HepG2 (cell line): ENCODE data around the gene SNX2. TPM values are rescaled to one million over a fixed set of nuclear protein-coding genes. Genes with fewer than 3 reads are reported as not detected.

Experiments
- ATAC-seq: fragments of 200-7000 bp; cut with Tn5 transposase; 3 replicates; pipeline ENCODE4 v1.9.1; 2020; ENCODE audit warnings: mild to moderate bottlenecking, moderate library complexity
- BruUV-seq: library from RNA; stranded (reverse); fragments of 400-500 nt; replicated peaks from 2 replicates; lab custom pipeline; 2021; lab: Mats Ljungman, UMichigan
- CTCF ChIA-PET: fragments of 300-600 bp; formaldehyde crosslinking; extraction: SDS; loops from one replicate; lab custom pipeline; 2021; ENCODE audit warnings: low total read pairs, inconsistent platforms, low intra/inter-chr PET ratio; lab: Yijun Ruan, JAX
- POLR2A ChIA-PET: fragments of 350-600 bp; sonication (Branson Sonifier 250); formaldehyde crosslinking; loops from one replicate; lab custom pipeline; 2020; ENCODE audit warnings: antibody characterized with exemption, inconsistent platforms; lab: Yijun Ruan, JAX
- DNase-seq: peaks from one replicate; pipeline ENCODE4 v3.0.0-alpha.2; 2015; ENCODE audit warnings: low spot score
- FAIRE-seq: peaks from 3 replicates; lab custom pipeline; 2011; peaks lifted over from hg19 to GRCh38; lab: Jason Lieb, UNC
- H2AFZ ChIP-seq: one replicate; pipeline ENCODE4 v1.6.1; 2011; ENCODE audit warnings: low read length, inconsistent platforms
- H3K27ac ChIP-seq: fragments of 300-600 bp; 3 replicates; pipeline ENCODE4 v1.8.0; 2011; ENCODE audit warnings: mixed run types, mild to moderate bottlenecking, mixed read lengths, low read length, inconsistent platforms; ENCODE audit not compliant: insufficient read depth; ENCODE audit errors: extremely low read length
- H3K27me3 ChIP-seq, 2 experiments: fragments of 200-600 bp in 1 of 2; 2 replicates in 1 of 2; 3 replicates in 1 of 2; pipeline versions ENCODE4 v1.6.0 to v1.8.0; 2011; ENCODE audit warnings: low read length in 2 of 2, mild to moderate bottlenecking in 2 of 2, moderate library complexity in 2 of 2, inconsistent platforms in 1 of 2; ENCODE audit not compliant: insufficient read depth in 2 of 2, control insufficient read depth in 1 of 2
- H3K36me3 ChIP-seq, 2 experiments: fragments of 200-600 bp in 1 of 2; replicated peaks in 1 of 2; 2 replicates in 1 of 2; 3 replicates in 1 of 2; pipeline versions ENCODE4 v1.5.1 to v1.8.0; 2011; ENCODE audit warnings: low read length in 2 of 2, inconsistent platforms in 1 of 2; ENCODE audit not compliant: insufficient read depth in 2 of 2, control insufficient read depth in 1 of 2
- H3K4me1 ChIP-seq: 2 replicates; pipeline ENCODE4 v1.5.1; 2012; ENCODE audit warnings: low read length, inconsistent platforms; ENCODE audit not compliant: insufficient read depth
- H3K4me2 ChIP-seq: 2 replicates; pipeline ENCODE4 v1.6.0; 2011; ENCODE audit warnings: low read depth, low read length, inconsistent platforms
- H3K4me3 ChIP-seq, 3 experiments: fragments of 200-600 bp in 1 of 3; sonication (generic), shearing (Covaris generic) in 1 of 3; replicated peaks in 1 of 3; 2 replicates each; pipeline ENCODE4 v1.5.1; 2011 to 2016; ENCODE audit warnings: low read length in 3 of 3, inconsistent platforms in 2 of 3, low read depth in 2 of 3, mild to moderate bottlenecking in 2 of 3, control low read depth in 1 of 3, mixed read lengths in 1 of 3; ENCODE audit not compliant: insufficient read depth in 1 of 3
- H3K79me2 ChIP-seq: one replicate; pipeline ENCODE4 v1.6.1; 2011; ENCODE audit warnings: low read length, inconsistent platforms; ENCODE audit not compliant: insufficient read depth
- H3K9ac ChIP-seq: 2 replicates; pipeline ENCODE4 v1.6.0; 2011; ENCODE audit warnings: mild to moderate bottlenecking, low read depth, low read length, inconsistent platforms; ENCODE audit not compliant: insufficient read depth
- H3K9me3 ChIP-seq: 2 replicates; pipeline ENCODE4 v1.5.1; 2012; ENCODE audit warnings: mild to moderate bottlenecking, low read length
- H4K20me1 ChIP-seq: 2 replicates; pipeline ENCODE4 v1.6.0; 2011; ENCODE audit warnings: inconsistent platforms, mild to moderate bottlenecking, low read length, moderate library complexity; ENCODE audit not compliant: insufficient read depth
- HDAC2 ChIP-seq: sonication (generic); formaldehyde crosslinking; IDR thresholded peaks from 2 replicates; pipeline ENCODE4 v1.4.0; 2020; ENCODE audit warnings: missing genetic modification reagents
- NFE2L1 ChIP-seq: sonication (generic); formaldehyde crosslinking; IDR thresholded peaks from 2 replicates; pipeline ENCODE4 v1.4.0; 2020; ENCODE audit warnings: missing genetic modification reagents, mild to moderate bottlenecking, borderline replicate concordance
- TBL1XR1 ChIP-seq: fragments of 150-350 bp; IDR thresholded peaks from 2 replicates; pipeline ENCODE4 v1.6.1; 2014; ENCODE audit warnings: borderline replicate concordance, low read length; ENCODE audit not compliant: partially characterized antibody
- TBX3 ChIP-seq: fragments of 450-650 bp; IDR thresholded peaks from 2 replicates; pipeline ENCODE4 v1.6.1; 2017; ENCODE audit warnings: antibody characterized with exemption, mild to moderate bottlenecking, inconsistent platforms, borderline replicate concordance
- WGBS: methylation state at CpG from one replicate; pipeline ENCODE4 v1.1.6; 2017; ENCODE audit warnings: low lambda C conversion rate; 5-methylcytosine and 5-hydroxymethylcytosine counted together
- in situ Hi-C: cut with HindIII; loops from 2 replicates; pipeline ENCODE4 v1.10.0; 2017; ENCODE audit warnings: low pct_unique_long_range_greater_than_20kb; ENCODE audit not compliant: extremely low pct_ligation_motif_present
- intact Hi-C: fragments of 100-400 bp; cut with micrococcal nuclease; formaldehyde crosslinking; loops from one replicate; pipeline ENCODE4 v1.10.0; 2022; ENCODE audit not compliant: unreplicated experiment
- polyA plus RNA-seq, 8 experiments: library from polyadenylated mRNA; depleted of rRNA in 3 of 8; stranded (reverse) in 7 of 8; unstranded in 1 of 8; fragments of >200 nt; fragmentation: Illumina TruSeq in 4 of 8; extraction: Trizol in 4 of 8; gene quantifications; 2 replicates each; pipeline versions ENCODE4 v1.2.1 to v1.2.3, GENCODE V29; 2011 to 2016; ENCODE audit warnings: low read depth in 4 of 8, missing spikeins in 1 of 8, mixed read lengths in 1 of 8; ENCODE audit not compliant: insufficient read depth in 1 of 8
- total RNA-seq, 5 experiments: library from RNA; depleted of rRNA; stranded (reverse); fragments of >200 nt; fragmentation: Illumina TruSeq; extraction: Trizol; gene quantifications; 2 replicates each; pipeline ENCODE4 v1.2.3, GENCODE V29; 2016; ENCODE audit warnings: low read depth in 1 of 5
- TF ChIP-seq, protein P1 (sequence below): sonication (generic); formaldehyde crosslinking; IDR thresholded peaks from 2 replicates; pipeline ENCODE4 v1.4.0; 2020; ENCODE audit warnings: missing genetic modification reagents
- TF ChIP-seq, protein P2 (sequence below), 2 experiments: sonication (generic) in 1 of 2; formaldehyde crosslinking in 1 of 2; IDR thresholded peaks; 2 replicates each; pipeline versions ENCODE4 v1.4.0 to v1.6.1; 2016 to 2020; ENCODE audit warnings: borderline replicate concordance in 1 of 2, low read depth in 1 of 2, mild to moderate bottlenecking in 1 of 2, missing genetic modification reagents in 1 of 2

Gene SNX2
- total and polyA plus RNA-seq, 2 of the 13 experiments (the other 11 are each of a cell fraction or from before 2014, with no cell fraction given): 26.4 to 78.8 TPM

DNA sequence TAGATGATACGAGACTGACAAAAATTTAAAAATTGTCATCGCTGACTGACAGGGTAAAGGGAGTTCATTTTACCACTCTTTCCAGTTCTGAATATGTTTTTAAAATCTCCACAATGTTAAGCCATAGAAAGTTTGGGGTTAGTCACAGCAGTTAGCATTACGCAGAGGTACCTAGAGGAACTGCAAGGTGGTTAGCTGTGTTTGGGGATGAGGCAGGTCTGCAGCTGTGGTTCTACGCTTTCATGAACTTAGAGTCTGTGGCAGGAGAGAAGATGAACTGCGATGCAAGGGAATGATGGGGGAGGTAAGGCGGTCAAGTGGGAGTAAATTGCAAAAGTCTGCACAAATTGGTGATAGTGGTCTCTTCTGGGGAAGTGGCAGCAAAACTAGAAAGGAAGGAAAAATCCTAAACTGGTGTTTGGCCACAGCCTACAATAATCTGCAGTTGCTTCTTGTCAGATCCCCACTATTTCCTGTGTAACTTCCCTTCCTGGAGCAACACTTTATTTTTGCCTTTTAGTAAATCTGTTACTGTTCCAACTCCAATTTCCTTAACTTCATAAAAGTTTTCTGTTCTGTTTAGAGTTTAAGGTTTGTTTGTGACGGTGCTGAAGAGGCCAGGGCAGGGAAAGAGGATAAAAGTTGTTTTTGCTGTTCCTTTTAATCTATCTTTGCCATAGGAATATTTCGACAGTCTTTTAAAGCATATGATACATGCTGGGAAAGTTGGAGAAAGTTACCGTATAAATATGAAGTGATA, 38.6 kb upstream of the SNX2 start:
- no peak for ATAC-seq
- POLR2A ChIA-PET: no interaction called here
- no peak for DNase-seq
- no peak overlapping the region for H3K4me2 ChIP-seq
- no peaks in the 10 kb centered on the region for H4K20me1 ChIP-seq
- CTCF ChIA-PET: no interaction called here
- in situ Hi-C loops (no loop called here), intact Hi-C loops (no loop called here)
- WGBS: 39% methylated on average over 9 of the region's 9 CpGs
- H3K79me2 ChIP-seq: no peaks in the 10 kb centered on the region
- no peaks in the 10 kb centered on the region; a peak in 1 of 5 replicates for H3K27me3 ChIP-seq
- no TSS peak for BruUV-seq
- H3K36me3 ChIP-seq: no peaks in the 10 kb centered on the region
- no peak overlapping the region for H3K27ac ChIP-seq
- no peaks in the 10 kb centered on the region for H3K9me3 ChIP-seq
- H3K9ac ChIP-seq: no peak overlapping the region
- no peak overlapping the region for H3K4me3 ChIP-seq
- H3K4me1 ChIP-seq: no peaks in the 10 kb centered on the region
- TF ChIP-seq, protein P1, sequence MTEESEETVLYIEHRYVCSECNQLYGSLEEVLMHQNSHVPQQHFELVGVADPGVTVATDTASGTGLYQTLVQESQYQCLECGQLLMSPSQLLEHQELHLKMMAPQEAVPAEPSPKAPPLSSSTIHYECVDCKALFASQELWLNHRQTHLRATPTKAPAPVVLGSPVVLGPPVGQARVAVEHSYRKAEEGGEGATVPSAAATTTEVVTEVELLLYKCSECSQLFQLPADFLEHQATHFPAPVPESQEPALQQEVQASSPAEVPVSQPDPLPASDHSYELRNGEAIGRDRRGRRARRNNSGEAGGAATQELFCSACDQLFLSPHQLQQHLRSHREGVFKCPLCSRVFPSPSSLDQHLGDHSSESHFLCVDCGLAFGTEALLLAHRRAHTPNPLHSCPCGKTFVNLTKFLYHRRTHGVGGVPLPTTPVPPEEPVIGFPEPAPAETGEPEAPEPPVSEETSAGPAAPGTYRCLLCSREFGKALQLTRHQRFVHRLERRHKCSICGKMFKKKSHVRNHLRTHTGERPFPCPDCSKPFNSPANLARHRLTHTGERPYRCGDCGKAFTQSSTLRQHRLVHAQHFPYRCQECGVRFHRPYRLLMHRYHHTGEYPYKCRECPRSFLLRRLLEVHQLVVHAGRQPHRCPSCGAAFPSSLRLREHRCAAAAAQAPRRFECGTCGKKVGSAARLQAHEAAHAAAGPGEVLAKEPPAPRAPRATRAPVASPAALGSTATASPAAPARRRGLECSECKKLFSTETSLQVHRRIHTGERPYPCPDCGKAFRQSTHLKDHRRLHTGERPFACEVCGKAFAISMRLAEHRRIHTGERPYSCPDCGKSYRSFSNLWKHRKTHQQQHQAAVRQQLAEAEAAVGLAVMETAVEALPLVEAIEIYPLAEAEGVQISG: no peak
- no peak for TF ChIP-seq TBX3
- TF ChIP-seq, protein P2, sequence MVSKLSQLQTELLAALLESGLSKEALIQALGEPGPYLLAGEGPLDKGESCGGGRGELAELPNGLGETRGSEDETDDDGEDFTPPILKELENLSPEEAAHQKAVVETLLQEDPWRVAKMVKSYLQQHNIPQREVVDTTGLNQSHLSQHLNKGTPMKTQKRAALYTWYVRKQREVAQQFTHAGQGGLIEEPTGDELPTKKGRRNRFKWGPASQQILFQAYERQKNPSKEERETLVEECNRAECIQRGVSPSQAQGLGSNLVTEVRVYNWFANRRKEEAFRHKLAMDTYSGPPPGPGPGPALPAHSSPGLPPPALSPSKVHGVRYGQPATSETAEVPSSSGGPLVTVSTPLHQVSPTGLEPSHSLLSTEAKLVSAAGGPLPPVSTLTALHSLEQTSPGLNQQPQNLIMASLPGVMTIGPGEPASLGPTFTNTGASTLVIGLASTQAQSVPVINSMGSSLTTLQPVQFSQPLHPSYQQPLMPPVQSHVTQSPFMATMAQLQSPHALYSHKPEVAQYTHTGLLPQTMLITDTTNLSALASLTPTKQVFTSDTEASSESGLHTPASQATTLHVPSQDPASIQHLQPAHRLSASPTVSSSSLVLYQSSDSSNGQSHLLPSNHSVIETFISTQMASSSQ (IDR thresholded peaks at IDR 0.05; ENCODE audit: low read depth): no peak
- TF ChIP-seq, protein P2 (CRISPR knock-in tag; IDR thresholded peaks at IDR 0.05; ENCODE audit: borderline replicate concordance): no peak
- no peak for TF ChIP-seq TBL1XR1
- TF ChIP-seq HDAC2 (CRISPR knock-in tag): no peak
- no peak for TF ChIP-seq NFE2L1 (CRISPR knock-in tag)
- FAIRE-seq: no peak
- H2AFZ ChIP-seq: no peak overlapping the region
